BLaER1 (cell line): ENCODE measurements around the gene DDX21.

Experiments
- H3K27ac ChIP-seq: shearing (Covaris generic); formaldehyde crosslinking; 2 replicates; pipeline ENCODE4 v1.8.1; 2022
- H3K27me3 ChIP-seq: shearing (Covaris generic); formaldehyde crosslinking; 2 replicates; pipeline ENCODE4 v1.8.1; 2022
- H3K36me3 ChIP-seq: shearing (Covaris generic); formaldehyde crosslinking; 2 replicates; pipeline ENCODE4 v1.8.1; 2022
- H3K4me1 ChIP-seq: shearing (Covaris generic); formaldehyde crosslinking; 2 replicates; pipeline ENCODE4 v1.8.1; 2022
- H3K4me2 ChIP-seq: shearing (Covaris generic); formaldehyde crosslinking; 2 replicates; pipeline ENCODE4 v1.8.1; 2022
- H3K4me3 ChIP-seq: shearing (Covaris generic); formaldehyde crosslinking; 2 replicates; pipeline ENCODE4 v1.8.1; 2022
- H3K9ac ChIP-seq: shearing (Covaris generic); formaldehyde crosslinking; 2 replicates; pipeline ENCODE4 v1.8.1; 2022
- H3K9me3 ChIP-seq: shearing (Covaris generic); formaldehyde crosslinking; 2 replicates; pipeline ENCODE4 v1.8.1; 2022
- H4K20me1 ChIP-seq: shearing (Covaris generic); formaldehyde crosslinking; 2 replicates; pipeline ENCODE4 v1.8.1; 2022
- Cebpa-rat ChIP-seq: shearing (Covaris generic); IDR thresholded peaks from 2 replicates; pipeline ENCODE4 v1.8.1; 2022

The DDX21 gene

DNA sequence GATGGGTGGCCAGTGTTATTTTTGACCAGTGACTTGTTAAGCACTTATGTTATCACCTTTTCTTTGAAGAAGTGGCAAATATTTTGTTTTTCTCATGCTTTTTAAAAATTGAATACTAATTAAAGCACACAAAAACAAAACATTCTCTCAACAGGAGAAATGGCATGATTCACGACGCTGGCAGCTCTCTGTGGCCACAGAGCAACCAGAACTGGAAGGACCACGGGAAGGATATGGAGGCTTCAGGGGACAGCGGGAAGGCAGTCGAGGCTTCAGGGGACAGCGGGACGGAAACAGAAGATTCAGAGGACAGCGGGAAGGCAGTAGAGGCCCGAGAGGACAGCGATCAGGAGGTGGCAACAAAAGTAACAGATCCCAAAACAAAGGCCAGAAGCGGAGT lies 26.4 kb downstream of the DDX21 start:
- Histone ChIP-seq H3K4me1 (no peaks in the 10 kb centered on the region; the same call in 1 of the 2 replicates), H3K9me3 (no peaks in the 10 kb centered on the region), H3K9ac (no peak overlapping the region), H3K27ac (no peak overlapping the region), H3K27me3 (no peaks in the 10 kb centered on the region), H3K4me3 (no peak overlapping the region), H3K36me3 (peaks cover 83% of the 10 kb centered on the region), H3K4me2 (no peak overlapping the region), H4K20me1 (peaks cover 67% of the 10 kb centered on the region)
- TF ChIP-seq Cebpa-rat = no peak

DNA sequence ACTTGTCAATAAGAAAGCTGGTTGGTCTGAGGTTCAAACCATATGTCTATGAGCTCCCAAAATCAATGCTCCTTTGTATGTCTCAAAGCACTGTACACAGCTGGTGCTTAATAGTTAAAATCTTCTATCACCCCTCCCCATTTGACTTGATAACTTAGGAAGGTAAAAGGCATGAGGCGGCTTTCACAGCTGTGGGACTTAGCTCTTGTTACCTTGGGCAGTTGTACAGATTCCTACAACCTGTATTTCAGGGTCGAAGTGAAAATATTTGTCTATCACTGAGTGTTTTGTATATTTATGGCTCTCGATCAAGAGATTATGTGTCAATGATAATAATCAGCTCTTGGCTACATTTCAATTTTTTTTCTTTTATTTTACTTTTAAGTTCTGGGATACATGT lies 31.6 kb downstream of the DDX21 start:
- no peak overlapping the region for H3K4me2 ChIP-seq
- no peak for TF ChIP-seq Cebpa-rat
- H3K36me3 ChIP-seq = peaks cover 31% of the 10 kb centered on the region
- peaks cover 30% of the 10 kb centered on the region for H3K4me1 ChIP-seq
- peaks cover 20% of the 10 kb centered on the region for H4K20me1 ChIP-seq
- no peak overlapping the region for H3K9ac ChIP-seq
- no peaks in the 10 kb centered on the region for H3K27me3 ChIP-seq
- no peak overlapping the region for H3K27ac ChIP-seq
- no peak overlapping the region for H3K4me3 ChIP-seq
- H3K9me3 ChIP-seq = no peaks in the 10 kb centered on the region

DNA sequence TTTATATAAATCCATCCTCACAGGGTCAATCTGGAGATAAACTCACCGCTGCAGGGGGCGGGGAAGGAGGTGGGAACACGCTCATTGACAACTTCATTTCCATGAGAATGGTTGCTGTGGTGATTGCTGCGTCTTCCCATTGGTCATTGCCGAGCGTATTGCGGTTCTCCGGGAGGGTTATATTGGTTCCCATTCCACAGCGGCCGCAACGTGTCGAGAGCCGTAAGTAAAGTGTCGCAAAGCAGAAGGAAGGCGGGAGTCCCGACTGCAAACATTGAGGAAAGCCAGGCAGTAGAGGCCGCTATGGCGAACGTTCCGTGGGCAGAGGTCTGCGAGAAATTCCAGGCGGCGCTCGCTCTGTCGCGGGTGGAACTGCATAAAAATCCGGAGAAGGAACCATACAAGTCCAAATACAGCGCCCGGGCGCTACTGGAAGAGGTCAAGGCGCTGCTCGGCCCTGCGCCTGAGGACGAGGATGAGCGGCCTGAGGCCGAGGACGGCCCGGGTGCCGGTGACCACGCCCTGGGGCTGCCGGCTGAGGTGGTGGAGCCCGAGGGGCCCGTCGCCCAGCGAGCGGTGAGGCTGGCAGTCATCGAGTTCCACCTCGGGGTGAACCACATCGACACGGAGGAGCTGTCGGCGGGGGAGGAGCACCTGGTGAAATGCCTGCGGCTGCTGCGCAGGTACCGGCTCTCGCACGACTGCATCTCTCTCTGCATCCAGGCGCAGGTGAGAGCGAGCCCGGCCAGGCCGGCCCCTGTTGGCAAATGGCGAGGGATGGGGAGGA lies 32.8 kb downstream of the DDX21 start, which contains the start of gene KIFBP:
TSS of gene KIFBP (plus strand) at position 274 of the 787 bp plus-strand sequence. CDS start at position 304, 30 bp downstream.
- no peaks in the 10 kb centered on the region for H3K9me3 ChIP-seq
- H3K9ac ChIP-seq = peak within 1 kb of the TSS; percentile 85
- no peak for TF ChIP-seq Cebpa-rat
- peaks cover 9% of the 10 kb centered on the region for H4K20me1 ChIP-seq
- peak within 1 kb of the TSS; percentile 82 for H3K4me3 ChIP-seq
- H3K4me2 ChIP-seq = peak within 1 kb of the TSS; percentile 92
- H3K4me1 ChIP-seq = peaks cover 30% of the 10 kb centered on the region
- no peaks in the 10 kb centered on the region for H3K27me3 ChIP-seq
- H3K27ac ChIP-seq = peak within 1 kb of the TSS; percentile 74
- peaks cover 19% of the 10 kb centered on the region for H3K36me3 ChIP-seq

DNA sequence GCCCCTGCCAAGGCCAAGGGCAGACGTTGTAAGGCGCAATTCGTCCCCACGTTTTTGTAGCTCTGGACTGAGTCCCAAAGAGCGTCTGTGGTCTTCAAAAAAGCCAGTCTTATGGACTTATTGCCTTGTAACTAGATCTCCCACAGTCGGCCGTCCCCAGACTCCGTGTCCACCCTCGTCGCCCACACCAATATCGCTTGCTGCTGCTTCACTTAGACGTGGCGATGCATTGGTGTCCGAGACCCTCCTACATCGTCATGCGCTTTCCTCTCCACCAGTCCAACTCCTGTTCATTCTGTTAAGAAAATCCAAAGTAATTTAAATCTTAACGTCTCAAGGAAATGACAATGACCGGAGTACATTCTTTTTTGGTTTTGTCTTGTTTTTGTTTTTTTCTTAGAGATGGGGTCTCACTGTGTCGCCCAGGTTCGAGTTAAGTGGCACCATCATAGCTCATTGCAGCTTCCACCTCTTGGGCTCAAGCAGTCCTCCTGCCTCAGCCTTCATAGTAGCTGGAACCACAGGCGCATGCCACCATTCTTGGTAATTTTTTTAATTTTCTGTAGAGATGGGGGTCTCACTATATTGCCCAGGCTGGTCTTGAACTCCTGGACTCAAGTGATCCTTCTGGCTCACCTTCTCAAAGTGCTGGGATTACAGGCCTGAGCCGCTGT lies 33.5 kb downstream of the DDX21 start:
- Histone ChIP-seq H3K36me3 (peaks cover 12% of the 10 kb centered on the region), H3K9ac (peak overlapping the region; percentile 85), H3K27me3 (no peaks in the 10 kb centered on the region), H3K4me3 (peak overlapping the region; percentile 82), H3K4me2 (peak overlapping the region; percentile 92), H3K27ac (peak overlapping the region; percentile 74), H3K9me3 (no peaks in the 10 kb centered on the region), H3K4me1 (peaks cover 30% of the 10 kb centered on the region), H4K20me1 (peaks cover 2% of the 10 kb centered on the region)
- TF ChIP-seq Cebpa-rat = no peak

DNA sequence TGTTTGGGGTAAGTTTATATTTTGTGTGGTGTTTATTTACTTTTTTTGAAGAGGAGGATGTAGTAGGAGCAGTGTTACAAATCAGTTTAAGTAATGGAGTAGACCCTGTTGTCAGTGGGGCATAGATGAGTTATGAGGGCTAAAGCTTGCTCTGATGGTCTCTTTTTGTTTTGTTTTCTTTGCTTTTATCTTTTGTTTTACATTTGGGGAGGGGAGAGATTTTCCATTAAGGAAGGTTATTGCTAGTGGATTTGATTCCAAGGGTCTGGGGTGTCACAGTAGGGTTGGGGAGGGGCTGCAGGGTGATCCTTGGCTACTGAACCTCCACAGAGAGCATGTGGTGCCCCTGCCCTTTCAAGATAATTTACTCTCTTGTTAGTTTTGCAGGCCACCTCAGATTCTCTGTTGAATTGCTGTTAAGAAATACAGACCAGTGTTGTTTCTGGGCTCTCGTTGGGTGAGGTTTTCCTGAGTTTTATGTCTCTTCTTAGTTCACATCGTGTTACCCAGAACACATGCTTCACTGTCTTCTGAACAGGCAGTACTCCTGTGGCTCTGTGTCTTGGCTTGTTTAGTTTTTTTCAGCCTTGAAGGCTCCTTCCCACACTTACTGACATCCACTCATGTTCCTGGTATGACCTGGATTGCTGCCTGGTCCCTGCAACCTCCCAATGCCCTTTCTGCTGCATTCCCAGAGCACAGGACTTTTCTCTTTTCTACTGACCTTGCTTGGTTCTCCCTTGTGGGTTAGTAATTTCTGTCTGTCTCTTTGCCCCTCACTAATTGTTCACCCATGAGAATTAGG lies 36.9 kb downstream of the DDX21 start:
- no peaks in the 10 kb centered on the region for H3K27me3 ChIP-seq
- H3K4me2 ChIP-seq = no peak overlapping the region
- no peak overlapping the region for H3K9ac ChIP-seq
- H3K4me1 ChIP-seq = peaks cover 26% of the 10 kb centered on the region
- no peaks in the 10 kb centered on the region for H3K9me3 ChIP-seq
- TF ChIP-seq Cebpa-rat = no peak
- no peaks in the 10 kb centered on the region for H3K36me3 ChIP-seq
- H4K20me1 ChIP-seq = 0 out of 2 replicates have a peak, but pooled peaks cover 6% of the 10 kb centered on the region
- H3K27ac ChIP-seq = no peak overlapping the region
- no peak overlapping the region for H3K4me3 ChIP-seq

DNA sequence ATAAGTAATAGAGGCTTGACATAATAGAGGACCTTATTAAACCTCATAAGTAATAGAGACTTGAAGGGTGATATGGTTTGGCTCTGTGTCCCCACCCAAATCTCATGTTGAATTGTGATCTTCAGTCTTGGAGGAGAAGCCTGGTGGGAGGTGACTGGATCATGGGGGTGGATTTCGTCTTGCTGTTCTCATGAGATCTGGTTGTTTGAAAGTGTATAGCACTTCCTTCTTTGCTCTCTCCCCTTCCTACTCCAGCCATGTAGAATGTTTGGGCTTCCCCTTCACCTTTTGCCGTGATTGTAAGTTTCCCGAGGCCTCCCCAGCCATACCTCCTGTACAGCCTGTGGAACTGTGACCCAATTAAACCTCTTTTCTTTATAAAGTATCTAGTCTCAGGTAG lies 41.2 kb downstream of the DDX21 start:
- Histone ChIP-seq H3K4me1 (no peaks in the 10 kb centered on the region), H3K27me3 (no peaks in the 10 kb centered on the region), H3K9ac (no peak overlapping the region), H4K20me1 (0 out of 2 replicates have a peak, but pooled peaks cover 6% of the 10 kb centered on the region), H3K4me2 (no peak overlapping the region), H3K9me3 (no peaks in the 10 kb centered on the region), H3K27ac (no peak overlapping the region), H3K36me3 (peaks cover 20% of the 10 kb centered on the region), H3K4me3 (no peak overlapping the region)
- no peak for TF ChIP-seq Cebpa-rat

- peaks cover 36% of the 10 kb centered on the region for H3K36me3 ChIP-seq
- no peaks in the 10 kb centered on the region for H3K4me1 ChIP-seq
- no peak overlapping the region for H3K4me2 ChIP-seq
- no peaks in the 10 kb centered on the region for H3K27me3 ChIP-seq
- H3K9me3 ChIP-seq = no peaks in the 10 kb centered on the region
- H3K9ac ChIP-seq = no peak overlapping the region
- no peak for TF ChIP-seq Cebpa-rat
- no peak overlapping the region for H3K27ac ChIP-seq
- no peaks in the 10 kb centered on the region for H4K20me1 ChIP-seq
- H3K4me3 ChIP-seq = no peak overlapping the region
These were observed 48.9 kb downstream of the DDX21 start for GRCh38 chr10:69004821-69005220.

DNA sequence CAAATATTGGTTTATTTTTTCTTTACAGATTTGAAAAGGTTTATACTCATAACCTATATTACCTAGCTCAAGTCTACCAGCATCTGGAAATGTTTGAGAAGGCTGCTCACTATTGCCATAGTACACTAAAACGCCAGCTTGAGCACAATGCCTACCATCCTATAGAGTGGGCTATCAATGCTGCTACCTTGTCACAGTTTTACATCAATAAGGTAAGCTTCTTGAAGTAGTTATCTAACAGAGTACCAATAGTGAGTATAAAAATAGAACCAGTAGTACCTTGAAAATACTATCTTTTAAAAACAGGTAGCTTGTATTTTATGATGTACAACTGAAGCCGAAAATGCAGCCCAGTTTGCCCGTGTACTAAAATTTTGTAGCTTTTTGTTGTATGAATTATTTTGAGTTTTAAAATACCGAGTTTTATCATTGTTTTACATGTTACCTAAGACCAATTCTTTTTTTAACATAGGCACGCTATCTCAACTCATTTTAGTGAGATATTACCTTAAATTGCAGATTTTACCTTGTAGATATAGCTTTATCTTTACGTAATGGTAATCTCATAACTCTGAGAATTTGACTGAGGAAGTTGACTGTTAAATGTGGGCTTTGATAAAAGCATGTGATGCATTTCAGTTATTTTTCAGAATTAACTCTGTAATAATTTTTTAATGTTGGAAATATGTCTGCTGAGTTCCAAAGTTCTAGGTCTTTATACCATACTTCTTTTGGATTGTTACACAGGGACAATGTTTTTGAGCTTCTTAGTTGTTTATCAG lies 49.9 kb downstream of the DDX21 start:
- H3K4me1 ChIP-seq = no peaks in the 10 kb centered on the region
- no peak overlapping the region for H3K4me2 ChIP-seq
- H4K20me1 ChIP-seq = no peaks in the 10 kb centered on the region
- no peak overlapping the region for H3K4me3 ChIP-seq
- no peak overlapping the region for H3K27ac ChIP-seq
- no peak overlapping the region for H3K9ac ChIP-seq
- peaks cover 36% of the 10 kb centered on the region for H3K36me3 ChIP-seq
- no peaks in the 10 kb centered on the region for H3K27me3 ChIP-seq
- no peak for TF ChIP-seq Cebpa-rat
- no peaks in the 10 kb centered on the region for H3K9me3 ChIP-seq

- no peak overlapping the region for H3K4me2 ChIP-seq
- H3K36me3 ChIP-seq = peaks cover 35% of the 10 kb centered on the region
These were observed 51.3 kb downstream of the DDX21 start for GRCh38 chr10:69007260-69007659.

More at GRCh38 chr10:69007260-69007659, 51.3 kb downstream of the DDX21 start:
- no peak overlapping the region for H3K9ac ChIP-seq
- no peaks in the 10 kb centered on the region for H4K20me1 ChIP-seq
- no peaks in the 10 kb centered on the region for H3K27me3 ChIP-seq
- no peaks in the 10 kb centered on the region for H3K4me1 ChIP-seq
- no peak overlapping the region for H3K4me3 ChIP-seq
- H3K9me3 ChIP-seq = no peaks in the 10 kb centered on the region
- no peak overlapping the region for H3K27ac ChIP-seq
- TF ChIP-seq Cebpa-rat = no peak
